ENCODE data around the gene LPCAT3. TPM values are rescaled to one million over a fixed set of nuclear protein-coding genes. Genes with fewer than 3 reads are reported as not detected.
A peak's percentile ranks its signal among the peaks of the same experiment; 100 is the strongest.

LPCAT3 gene
- total and polyA plus RNA-seq, 2 of the 13 experiments (the other 11 are each of a cell fraction or from before 2014, with no cell fraction given), result 44.5 to 64.3 TPM

- TF ChIP-seq TP53 (CRISPR knock-in tag; conservative IDR thresholded peaks at IDR 0.05), result peak; percentile 72; the same call in 1 of the 2 replicates
- peak; percentile 91 for TF ChIP-seq ZNF430 (CRISPR knock-in tag; IDR thresholded peaks at IDR 0.05)
- no peak for TF ChIP-seq HOXA9 (CRISPR knock-in tag; IDR thresholded peaks at IDR 0.05; ENCODE audit: borderline replicate concordance)
- TF ChIP-seq REXO4 (CRISPR knock-in tag; IDR thresholded peaks at IDR 0.05; ENCODE audit: borderline replicate concordance), result no peak
- TF ChIP-seq KLF6 (CRISPR knock-in tag; IDR thresholded peaks at IDR 0.05), result peak; percentile 48; the same call in 1 of the 2 replicates
- no peak for TF ChIP-seq ZNF570 (CRISPR knock-in tag; IDR thresholded peaks at IDR 0.05; ENCODE audit: borderline replicate concordance)
- peak; percentile 89 for TF ChIP-seq ELF1 (CRISPR knock-in tag; IDR thresholded peaks at IDR 0.05)
- TF ChIP-seq ZNF207 (IDR thresholded peaks at IDR 0.05; ENCODE audit: borderline replicate concordance), result no peak
- no peak for TF ChIP-seq TIGD3 (CRISPR knock-in tag; IDR thresholded peaks at IDR 0.05; ENCODE audit: borderline replicate concordance)
- TF ChIP-seq PAX8 (CRISPR knock-in tag; IDR thresholded peaks at IDR 0.05; ENCODE audit: borderline replicate concordance), result no peak
- TF ChIP-seq ZNF326 (CRISPR knock-in tag; IDR thresholded peaks at IDR 0.05; ENCODE audit: borderline replicate concordance), result peak; percentile 89
- no peak for TF ChIP-seq KDM1A (CRISPR knock-in tag; IDR thresholded peaks at IDR 0.05)
- TF ChIP-seq ZFP37 (CRISPR knock-in tag; IDR thresholded peaks at IDR 0.05; ENCODE audit: borderline replicate concordance), result no peak
- peak; percentile 78 for TF ChIP-seq DR1 (CRISPR knock-in tag; IDR thresholded peaks at IDR 0.05)
- TF ChIP-seq ZNF335 (CRISPR knock-in tag; IDR thresholded peaks at IDR 0.05), result peak; percentile 53
- no peak for TF ChIP-seq PRDM4 (CRISPR knock-in tag; IDR thresholded peaks at IDR 0.05; ENCODE audit: borderline replicate concordance)
- TF ChIP-seq NRL (CRISPR knock-in tag; IDR thresholded peaks at IDR 0.05; ENCODE audit: borderline replicate concordance), result peak; percentile 94
- no peak; the same call in 1 of the 2 replicates for TF ChIP-seq ZFP82 (CRISPR knock-in tag; IDR thresholded peaks at IDR 0.05; ENCODE audit: borderline replicate concordance)
- TF ChIP-seq ZNF761 (CRISPR knock-in tag; conservative IDR thresholded peaks at IDR 0.05), result 0 out of 2 replicates have a peak, but pooled peaks have one; percentile 30
- TF ChIP-seq ZNF160 (CRISPR knock-in tag; IDR thresholded peaks at IDR 0.05), result peak; percentile 83; the same call in 1 of the 2 replicates
- peak; percentile 95; the same call in 1 of the 2 replicates for TF ChIP-seq ZNF788 (CRISPR knock-in tag; IDR thresholded peaks at IDR 0.05; ENCODE audit: borderline replicate concordance)
- TF ChIP-seq ZNF253 (CRISPR knock-in tag; IDR thresholded peaks at IDR 0.05; ENCODE audit: borderline replicate concordance), result no peak
- TF ChIP-seq ZNF513 (CRISPR knock-in tag; conservative IDR thresholded peaks at IDR 0.05), result no peak
Measured at GRCh38 chr12:6937481-6938352, 80.6 kb downstream of the LPCAT3 start (continued).

All from HepG2 (cell line).